HG02798 (cell line): ENCODE data around the gene TLDC2.
A peak's percentile ranks its signal among the peaks of the same experiment; 100 is the strongest.

Source experiments
- ATAC-seq: cut with Tn5 transposase; IDR thresholded peaks from one replicate; pipeline ENCODE4 v1.9.1; 2021; ENCODE audit warnings: mild to moderate bottlenecking; ENCODE audit not compliant: unreplicated experiment, poor library complexity

The TLDC2 gene

DNA sequence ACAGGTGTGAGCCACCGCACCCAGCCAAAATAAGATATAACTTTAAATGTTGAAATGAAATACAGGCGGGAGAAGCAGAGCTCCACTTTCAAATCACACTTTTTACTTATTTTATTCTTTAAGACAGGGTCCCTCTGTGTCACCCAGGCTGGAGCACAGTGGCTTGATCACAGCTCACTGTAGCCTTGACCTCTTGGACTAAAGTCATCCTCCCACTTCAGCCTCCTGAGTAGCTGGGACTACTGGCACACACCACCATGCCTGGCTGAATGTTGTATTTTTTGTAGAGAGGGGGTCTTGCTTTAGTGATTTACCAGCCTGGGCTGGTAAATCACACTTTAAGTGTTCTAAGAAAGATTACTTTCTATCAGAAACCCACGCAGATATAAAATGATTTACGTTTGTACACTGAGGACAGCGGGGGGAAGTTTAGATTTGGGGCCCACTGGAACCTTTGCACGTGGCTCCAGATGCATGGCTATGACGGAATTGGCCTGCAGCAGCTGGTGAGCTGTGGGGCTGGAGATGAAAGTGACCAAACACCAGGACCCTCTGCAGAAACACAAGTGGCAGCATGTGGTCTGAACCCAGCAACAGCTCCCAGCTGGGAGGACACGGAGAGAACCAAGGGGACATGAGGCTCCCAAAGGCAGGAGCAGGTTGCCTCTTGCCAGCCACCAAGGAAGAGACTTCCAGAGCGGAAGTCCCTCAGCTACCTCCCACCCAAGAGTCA is 26.4 kb upstream of the TLDC2 start:
- ATAC-seq, result no peak

DNA sequence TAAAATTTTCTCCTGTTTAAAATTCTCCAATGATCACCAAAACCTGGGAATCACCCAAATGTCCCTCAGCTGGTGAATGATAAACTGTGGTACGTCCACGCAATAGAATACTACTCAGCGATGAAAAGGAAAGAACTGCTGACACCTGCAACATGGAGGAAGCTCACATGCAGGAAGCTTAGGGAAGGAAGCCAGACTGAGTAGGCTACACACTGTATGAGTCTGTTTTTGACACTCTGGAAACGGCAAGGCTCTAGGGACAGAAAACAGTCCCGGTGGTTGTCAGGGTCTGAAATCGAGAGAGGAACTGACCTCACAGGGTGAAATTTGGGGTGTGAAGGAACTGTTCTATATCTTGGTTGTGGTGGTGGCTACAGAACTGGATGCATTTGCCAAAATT is 25.2 kb upstream of the TLDC2 start:
- no peak for ATAC-seq

DNA sequence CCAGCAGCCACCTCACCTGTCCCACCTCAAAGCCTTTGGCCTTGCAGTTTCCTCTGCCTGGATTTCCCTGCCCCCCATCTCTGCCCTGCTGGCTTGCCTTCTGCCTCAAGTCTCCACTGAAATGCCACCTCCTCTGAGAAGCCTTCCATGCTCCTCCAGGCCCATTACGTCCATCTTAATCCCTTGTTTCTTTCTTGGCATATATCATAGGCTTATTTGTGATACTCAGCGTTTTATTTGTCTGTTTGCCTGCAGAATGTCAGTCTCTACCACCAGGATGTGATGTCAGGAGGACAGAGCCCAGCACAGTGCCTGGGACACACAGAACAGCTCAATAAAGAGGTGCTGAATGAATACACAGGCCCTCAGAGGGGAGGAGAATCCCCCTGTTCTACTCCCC is 24.4 kb upstream of the TLDC2 start:
- ATAC-seq, result no peak

DNA sequence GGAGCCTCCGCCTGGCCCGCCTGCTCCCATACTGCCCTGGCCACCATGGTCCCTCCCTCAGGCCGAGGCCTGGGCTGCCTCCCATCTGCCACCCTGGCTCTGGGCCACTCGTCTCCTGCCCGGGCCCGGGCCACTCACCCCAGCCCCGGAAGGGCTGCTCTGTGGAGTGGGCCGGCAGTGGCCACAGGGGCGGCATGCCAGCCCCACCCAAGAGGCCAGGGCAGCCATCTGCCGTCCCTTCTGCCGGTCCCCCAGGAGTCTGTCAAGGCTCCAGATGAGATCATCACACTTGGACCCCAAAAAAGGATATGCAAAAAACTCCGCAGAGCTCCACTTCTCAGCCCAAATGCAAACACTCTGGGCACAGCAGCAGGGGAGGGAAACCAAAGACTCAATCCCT is 23.8 kb upstream of the TLDC2 start:
- peak; percentile 57 for ATAC-seq

DNA sequence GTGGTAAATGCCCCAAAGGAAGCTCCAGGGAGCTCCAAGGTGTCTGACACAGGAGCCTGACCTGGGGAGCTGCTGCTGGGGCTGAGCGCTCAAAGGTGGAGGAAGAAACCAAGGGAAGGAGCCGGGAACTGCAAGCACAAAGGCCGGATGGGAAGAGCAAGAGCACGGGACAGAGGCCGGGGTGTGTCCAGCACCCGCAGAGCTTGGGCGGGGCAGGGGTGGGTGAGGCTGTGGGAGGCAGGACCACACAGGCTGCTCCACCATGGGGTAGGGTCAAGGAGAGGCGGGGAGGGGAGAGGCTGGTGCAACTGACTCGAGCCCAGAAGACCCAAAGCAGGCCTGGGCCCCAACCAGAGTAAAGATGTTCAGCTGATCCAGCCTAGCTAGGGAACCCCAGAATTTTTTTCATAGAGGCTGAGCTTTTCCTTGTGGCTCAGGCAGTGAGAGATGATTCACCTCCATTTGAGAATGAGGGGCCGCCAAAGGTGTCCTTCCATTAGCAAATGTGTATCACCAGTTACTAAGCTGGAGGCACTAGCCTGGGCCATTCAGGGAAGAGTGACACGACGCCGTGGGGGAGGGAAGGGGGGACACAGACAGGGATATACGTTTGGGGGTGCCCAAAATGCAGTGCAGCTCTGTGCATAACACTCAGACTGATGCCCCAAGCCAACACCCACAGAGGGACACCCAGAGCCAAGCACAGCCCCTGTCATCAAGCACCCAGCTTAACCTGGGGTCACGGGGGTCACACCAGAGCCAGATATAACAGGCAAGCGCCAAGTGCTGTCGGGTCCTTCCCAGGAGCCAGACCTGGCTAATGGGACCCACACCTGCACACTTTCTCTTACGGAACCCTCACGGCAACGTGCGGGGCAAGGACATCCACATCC is 21.3 kb upstream of the TLDC2 start:
- ATAC-seq, result no peak

DNA sequence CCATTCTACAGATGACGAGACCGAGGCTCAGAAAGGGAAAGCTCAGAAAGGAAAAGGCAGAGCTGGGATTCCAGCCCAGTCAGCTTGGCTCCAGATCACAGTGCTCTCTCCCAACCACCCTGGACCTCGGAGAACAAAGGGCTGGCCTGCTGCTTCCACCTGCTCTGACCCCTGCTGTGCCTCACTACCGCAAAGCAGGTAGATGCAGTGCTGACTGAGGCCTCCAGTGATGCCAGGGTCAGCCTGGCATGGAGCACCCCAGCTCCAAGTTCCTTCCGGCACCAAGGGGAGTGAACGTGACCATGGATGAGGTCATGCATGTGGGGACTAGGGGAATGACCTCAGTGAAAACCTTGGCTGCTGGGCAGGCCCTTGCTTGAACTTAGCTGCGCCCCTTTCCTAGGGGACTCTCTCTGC is 20.7 kb upstream of the TLDC2 start:
- ATAC-seq, result no peak

DNA sequence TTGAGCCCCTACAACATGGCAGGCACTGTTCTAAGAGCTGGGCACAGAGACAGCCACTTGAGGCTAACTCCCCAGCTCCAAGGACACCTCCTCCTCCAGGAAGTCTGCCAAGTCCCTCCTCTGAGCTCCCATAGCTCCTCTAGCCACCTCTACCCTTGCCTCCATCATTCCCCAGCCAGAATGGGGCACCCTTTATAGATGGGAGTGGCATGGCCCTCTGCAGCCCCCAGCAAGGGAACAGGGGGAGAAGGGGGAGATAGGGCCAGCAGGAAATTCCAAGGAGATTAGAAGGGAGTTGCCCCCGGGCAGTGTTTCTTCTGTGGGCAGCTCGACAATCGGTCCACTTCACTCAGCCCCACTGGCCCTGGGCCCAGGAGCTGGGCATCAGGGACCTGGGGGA is 19.7 kb upstream of the TLDC2 start:
- ATAC-seq, result no peak

DNA sequence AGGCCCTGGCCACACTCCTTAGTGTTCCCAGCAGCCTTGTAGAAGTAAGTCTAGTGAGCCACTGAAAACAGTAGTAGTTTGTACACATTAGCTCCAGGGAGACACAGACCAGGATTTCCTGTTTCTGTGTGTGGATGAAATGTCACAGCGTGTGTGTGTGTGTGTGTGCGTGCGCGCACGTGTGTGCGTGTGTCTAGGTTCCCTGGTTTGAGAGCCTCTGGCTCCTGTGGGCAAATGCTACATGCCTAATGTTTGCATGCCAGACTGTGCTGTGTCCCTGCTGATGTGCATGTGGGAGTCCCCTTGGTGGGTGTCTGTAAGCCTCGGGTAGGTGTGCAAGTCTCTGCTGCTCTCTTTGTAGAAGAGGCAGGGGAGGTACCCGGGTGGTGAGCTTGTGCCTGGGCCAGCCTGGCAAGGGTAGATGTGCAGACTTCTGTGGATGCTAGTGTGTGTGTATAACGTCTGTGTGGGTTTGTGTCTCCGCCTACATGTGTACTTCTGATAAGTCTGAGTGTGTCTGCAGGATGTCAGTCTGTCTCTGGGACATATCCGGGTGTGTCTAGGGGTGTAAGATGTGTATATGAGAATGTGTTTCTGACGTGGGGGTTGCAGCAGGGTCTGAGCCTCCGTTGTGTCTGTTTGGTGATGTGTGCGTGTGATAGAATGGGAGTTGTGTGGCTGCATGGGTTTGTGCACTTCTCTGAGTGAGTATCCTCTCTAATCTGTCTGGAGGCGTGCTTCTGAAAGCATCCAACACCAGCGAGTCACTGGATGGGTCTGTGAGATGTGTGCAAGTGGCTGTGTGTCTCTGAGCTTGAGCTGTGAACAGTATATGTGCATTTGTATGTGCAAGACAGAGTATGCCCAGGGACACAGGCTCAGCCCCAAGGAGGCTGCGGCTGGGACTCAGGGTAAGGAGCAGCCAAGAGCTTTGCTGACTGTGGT is 19.0 kb upstream of the TLDC2 start:
- no peak for ATAC-seq

DNA sequence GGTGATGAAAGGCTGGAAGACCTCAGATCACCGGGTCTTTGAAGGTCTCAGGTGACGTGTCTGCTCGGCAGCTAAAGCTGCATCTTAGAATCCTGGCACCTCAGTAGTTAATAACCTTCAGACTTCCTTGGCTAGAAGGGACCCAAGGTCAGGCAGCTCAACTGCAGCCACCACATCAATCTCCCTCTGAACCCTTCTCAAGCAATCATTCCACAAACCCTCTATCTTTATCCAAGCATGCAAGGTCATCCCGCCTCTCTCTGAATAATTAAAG is 16.7 kb upstream of the TLDC2 start:
- no peak for ATAC-seq

DNA sequence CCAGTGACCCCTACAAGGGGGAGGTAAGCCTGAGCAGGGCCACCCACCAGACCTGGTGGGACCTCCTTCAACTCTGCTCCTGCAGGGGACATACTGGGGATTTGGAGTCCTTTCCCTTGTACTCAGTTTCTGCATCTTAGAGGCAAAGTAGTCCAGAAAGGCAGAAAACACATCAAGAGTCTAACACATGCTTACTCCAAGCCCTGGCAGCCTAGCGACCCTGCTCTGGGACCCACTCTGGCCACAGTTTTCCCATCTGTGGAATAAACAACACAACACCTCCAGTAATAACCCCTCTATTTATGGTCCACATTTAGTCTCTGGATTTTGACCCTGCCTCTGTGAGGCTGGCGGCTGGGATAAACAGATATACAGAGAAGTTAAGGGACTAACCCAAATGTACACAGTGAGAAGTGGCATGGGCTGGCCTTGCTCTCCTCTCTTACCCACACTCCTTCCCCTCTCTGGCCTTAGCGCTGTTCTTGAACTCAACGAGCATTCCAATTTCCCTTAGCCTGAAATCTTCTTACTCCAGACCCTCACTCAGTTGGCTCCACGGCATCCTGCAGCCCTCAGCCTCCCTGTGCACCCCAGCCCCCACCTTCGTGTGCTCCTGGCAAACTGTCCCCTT is 16.1 kb upstream of the TLDC2 start:
- ATAC-seq, result no peak

DNA sequence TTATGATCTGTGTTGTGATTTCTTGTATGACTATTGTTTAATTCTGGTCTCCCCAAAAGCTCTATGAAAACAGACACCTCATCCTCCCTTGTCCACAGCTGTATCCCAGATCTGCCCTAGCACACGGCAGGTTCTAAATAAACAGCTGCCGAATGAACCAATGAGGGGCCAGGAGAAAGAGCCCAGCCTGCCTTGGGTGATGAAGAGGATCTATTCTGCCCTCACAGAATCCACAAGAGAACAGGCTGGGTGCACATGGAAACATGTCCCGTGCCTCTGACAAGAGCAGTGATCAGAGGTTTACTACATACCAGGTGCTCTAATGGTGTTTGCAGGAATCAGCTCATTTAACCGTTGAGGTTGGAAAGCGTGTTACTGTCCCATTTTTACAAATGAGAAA is 15.6 kb upstream of the TLDC2 start:
- no peak for ATAC-seq

DNA sequence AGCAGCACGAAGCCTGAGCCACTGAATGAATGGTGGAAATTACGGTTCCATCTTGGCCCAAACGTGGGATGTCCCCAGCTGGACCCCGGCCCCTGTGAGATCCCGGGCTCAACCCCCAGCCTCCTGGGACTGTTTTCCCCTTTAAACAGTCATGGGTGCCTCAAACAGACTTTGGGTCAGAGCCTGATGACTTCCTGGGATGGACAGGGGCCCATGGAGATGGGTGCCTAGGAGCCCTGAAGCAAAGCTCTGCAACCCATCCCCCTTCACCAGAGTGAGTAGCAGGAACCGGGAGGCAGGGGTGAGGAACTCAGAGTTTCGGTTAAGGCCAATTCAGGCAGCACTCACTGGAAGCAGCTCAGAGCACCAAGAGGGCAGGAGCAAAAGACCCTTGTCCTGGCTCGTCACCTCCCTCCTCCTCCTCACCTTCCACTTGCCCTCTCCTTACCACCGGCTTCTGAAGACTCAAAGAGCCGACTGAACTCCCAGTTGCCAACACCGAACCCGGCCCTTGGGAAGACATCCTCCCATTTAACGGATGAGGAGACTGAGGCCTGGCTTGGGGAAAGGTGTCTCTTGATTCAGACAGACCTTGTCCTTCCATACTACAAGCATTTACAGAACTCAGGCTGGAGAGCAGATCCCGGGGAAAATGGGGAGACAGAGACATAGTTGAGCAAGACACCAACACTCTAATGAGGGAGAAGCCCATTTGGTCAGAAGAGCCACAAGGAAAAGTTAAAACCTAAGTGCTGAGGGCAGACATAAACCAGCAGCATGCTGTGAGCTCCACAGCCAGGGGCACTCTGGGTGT is 14.9 kb upstream of the TLDC2 start:
- no peak for ATAC-seq

DNA sequence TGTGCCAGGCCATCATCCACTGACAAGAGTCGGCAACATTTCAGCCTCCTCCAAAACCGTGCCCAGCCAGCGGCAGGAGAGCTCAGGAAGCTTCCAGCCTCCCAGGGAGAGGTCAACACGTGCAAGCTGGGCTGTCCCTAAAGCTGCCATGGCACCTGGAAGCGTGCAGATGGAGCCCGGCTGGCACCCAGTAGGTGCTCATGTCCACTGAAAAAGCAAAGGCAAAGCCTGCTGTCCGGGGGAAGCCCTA is 14.4 kb upstream of the TLDC2 start:
- ATAC-seq, result no peak

DNA sequence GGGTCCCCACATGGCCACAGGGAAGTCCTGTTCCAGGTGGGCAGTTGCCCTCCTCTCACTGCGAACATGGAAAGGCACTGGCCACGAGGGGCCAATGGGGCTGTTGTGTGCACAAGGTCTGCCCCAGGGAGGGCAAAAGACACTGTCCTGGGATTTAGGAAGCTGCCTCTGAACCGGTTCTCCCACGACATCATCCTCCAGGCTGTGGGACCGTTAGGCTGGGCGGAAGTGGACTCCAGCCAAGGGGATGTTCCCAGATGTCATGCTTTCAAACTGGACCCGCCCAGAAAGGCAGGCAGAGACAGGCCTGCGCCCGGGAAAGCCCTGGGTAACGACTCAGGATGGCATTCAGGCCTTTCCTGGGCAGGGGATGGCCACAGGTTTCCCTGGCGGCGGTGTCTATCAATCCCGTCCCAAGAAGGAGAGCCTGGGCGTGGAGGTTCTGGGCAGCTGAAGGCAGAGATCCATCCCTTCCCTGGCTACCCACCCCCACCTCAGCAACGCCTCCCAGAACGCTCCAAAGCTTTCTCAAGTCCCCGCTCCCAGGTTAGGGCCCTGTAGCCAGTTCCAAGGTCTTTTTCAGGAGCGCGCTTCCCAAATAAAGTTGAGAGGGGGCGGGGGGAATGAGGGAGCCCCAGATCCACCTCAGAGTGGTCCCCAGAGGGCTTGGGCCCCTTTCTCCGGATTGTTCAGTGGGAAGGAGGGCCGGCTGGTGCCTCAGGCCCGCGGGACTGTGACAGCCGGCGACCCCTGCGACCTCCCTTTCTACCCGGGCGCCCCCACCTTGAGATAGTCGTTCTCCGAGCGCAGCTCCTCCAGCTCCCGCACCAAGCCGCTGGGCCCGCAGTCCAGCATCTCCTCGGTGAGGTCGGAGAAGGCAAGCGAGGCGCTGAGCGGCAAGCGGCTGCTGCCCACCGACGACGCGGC is 13.8 kb upstream of the TLDC2 start:
- ATAC-seq, result no peak

DNA sequence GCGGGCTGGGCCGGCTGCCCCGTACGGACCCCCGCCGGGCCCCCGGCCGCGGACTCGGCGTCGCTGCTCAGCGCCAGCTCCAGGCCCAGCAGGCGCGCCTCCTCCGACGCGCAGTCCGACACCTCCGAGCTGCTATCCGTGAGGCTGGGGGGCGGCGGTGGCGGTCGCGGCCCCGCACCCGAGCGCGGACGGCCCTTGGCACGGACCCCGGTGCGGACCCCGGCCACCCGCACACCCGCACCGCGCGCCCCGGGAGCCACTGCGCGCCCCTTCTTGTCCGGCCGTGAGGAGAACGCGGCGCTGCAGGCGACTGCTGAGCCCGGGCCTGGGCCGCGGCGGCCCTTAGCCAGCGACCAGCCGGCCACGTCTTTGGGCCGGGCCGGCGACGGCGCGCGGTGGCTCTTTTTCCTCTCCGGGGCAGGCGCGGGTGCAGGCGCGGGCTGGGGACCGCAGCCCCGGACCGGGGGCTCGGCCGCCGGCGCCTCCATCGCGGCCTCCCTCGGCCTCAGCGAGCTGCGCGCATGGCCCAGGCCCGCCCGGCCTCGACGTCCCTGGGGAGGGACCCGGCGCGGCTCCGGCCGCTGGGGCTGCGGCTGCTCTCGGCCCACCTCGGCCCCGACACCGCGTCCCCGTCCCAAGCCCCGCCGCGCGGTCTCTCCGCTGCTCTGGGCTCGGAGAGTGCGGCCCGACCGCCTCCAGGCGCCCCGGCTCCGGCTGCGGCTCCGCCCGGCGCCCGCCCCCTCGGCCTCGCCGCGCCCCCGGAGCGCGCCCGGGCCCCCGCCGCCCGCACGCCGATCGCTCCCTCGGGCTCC is 12.9 kb upstream of the TLDC2 start:
- ATAC-seq, result peak; percentile 59

DNA sequence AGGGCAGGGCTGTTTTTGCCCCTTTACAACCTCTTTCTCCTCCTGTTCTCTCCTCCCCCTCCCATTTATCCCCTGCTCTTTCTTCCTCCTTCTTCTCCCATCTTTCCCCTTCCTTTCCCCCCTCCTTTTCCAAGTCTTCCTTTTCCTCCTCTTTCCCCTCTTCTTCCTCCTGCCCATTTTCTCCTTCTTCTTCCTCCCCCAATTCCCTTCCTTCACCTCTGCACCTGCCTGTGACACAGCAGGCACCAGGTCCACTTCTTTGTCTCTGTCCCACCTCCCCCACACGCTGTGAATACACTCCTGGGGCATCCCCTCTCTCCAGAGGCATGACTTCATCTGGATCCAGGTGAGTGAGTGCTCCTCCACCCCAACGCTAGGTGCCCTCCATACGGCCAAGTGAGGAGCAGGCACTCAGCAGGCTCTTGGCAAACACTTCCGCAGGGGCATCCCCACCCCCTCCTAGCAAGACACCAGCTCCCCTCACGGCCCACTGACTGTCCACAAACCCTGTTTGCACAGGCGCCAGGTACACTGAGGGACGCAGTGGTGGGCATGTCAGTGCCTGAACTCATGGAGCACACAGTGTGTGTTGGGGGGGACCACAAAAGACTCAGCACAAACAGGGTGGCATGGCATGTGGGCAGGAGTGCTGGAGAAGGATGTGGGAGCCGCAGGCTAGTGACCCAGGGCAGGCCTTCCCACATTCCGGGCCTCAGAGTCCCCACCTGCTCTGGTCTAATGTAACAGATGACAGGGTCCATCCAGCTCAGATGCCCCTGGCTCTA is 10.7 kb upstream of the TLDC2 start:
- ATAC-seq, result no peak

DNA sequence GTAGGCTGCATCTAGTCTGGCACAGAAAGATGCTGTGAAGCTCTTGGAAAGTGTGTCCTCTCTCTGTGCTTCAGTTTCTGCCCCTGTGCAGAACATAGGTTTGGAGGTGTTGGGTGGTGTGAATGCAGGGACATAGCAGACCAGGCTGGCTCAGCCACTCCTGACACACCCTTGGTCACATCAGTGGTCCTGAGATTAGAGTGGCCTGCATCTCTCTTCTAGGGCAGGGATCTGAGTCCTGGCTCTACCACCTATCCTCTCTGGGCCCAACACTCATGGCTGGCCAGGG is 10.1 kb upstream of the TLDC2 start:
- ATAC-seq, result no peak

DNA sequence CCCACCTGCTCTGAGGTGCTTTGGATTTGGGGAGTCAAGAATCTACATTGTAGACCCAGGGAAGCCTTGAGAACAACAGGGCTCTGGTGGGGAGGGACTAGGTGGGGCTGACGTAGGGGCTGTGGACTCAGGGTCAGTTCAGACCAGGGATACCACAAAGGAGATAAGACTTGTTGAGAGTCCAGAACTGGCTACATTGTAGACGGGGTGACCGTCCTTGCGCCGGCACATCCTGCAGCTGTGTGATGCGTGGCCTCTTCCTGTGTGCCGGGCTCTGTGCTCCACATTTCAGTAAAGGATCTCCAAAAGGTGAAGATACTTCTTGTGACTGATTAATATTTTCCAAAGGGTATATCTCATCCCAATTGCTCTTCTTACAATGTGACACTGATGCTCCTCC is 9.8 kb upstream of the TLDC2 start:
- ATAC-seq, result no peak
